GM19467 (cell line): ENCODE measurements around the gene F7.

Source experiments
- ATAC-seq: cut with Tn5 transposase; IDR thresholded peaks from one replicate; pipeline ENCODE4 v1.9.1; 2021; ENCODE audit warnings: mild to moderate bottlenecking, moderate library complexity; ENCODE audit not compliant: unreplicated experiment

Gene F7

GRCh38 chr13:113116206-113116800 lies 10.7 kb downstream of the F7 start:
- no peak for ATAC-seq

GRCh38 chr13:113116871-113117271 lies 11.3 kb downstream of the F7 start:
- ATAC-seq: no peak

DNA sequence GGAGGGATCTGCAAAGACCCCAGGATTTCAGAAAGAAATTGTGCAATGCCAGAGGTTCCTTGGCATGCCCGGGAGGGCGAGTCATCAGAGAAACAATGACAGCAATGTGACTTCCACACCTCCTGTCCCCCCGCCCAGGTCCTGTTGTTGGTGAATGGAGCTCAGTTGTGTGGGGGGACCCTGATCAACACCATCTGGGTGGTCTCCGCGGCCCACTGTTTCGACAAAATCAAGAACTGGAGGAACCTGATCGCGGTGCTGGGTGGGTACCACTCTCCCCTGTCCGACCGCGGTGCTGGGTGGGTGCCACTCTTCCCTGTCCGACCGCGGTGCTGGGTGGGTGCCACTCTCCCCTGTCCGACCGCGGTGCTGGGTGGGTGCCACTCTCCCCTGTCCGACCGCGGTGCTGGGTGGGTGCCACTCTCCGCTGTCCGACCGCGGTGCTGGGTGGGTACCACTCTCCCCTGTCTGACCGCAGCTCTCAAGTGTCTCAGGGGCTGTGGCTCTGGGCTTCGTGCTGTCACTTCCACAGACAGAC lies 11.8 kb downstream of the F7 start:
- ATAC-seq: no peak

GRCh38 chr13:113117911-113118260 lies 12.3 kb downstream of the F7 start:
- ATAC-seq: no peak

DNA sequence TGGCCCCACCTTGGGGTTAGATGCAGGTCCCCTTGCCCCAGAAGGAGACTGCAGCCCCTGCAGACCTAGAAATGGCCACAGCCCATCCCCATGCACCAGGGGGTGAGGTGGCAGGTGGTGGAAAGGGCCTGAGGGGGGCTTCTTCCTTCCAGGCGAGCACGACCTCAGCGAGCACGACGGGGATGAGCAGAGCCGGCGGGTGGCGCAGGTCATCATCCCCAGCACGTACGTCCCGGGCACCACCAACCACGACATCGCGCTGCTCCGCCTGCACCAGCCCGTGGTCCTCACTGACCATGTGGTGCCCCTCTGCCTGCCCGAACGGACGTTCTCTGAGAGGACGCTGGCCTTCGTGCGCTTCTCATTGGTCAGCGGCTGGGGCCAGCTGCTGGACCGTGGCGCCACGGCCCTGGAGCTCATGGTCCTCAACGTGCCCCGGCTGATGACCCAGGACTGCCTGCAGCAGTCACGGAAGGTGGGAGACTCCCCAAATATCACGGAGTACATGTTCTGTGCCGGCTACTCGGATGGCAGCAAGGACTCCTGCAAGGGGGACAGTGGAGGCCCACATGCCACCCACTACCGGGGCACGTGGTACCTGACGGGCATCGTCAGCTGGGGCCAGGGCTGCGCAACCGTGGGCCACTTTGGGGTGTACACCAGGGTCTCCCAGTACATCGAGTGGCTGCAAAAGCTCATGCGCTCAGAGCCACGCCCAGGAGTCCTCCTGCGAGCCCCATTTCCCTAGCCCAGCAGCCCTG lies 12.8 kb downstream of the F7 start:
- ATAC-seq: no peak

- no peak for ATAC-seq
Measured at GRCh38 chr13:113119166-113119821, 13.7 kb downstream of the F7 start.

DNA sequence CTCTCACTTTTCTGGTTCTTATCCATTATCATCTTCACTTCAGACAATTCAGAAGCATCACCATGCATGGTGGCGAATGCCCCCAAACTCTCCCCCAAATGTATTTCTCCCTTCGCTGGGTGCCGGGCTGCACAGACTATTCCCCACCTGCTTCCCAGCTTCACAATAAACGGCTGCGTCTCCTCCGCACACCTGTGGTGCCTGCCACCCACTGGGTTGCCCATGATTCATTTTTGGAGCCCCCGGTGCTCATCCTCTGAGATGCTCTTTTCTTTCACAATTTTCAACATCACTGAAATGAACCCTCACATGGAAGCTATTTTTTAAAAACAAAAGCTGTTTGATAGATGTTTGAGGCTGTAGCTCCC lies 14.2 kb downstream of the F7 start:
- no peak for ATAC-seq

- no peak for ATAC-seq
Measured at GRCh38 chr13:113120300-113121182, 14.9 kb downstream of the F7 start.

GRCh38 chr13:113121183-113121927 lies 15.8 kb downstream of the F7 start:
- no peak for ATAC-seq

- ATAC-seq: no peak
Measured at GRCh38 chr13:113121928-113122471, 16.4 kb downstream of the F7 start.

DNA sequence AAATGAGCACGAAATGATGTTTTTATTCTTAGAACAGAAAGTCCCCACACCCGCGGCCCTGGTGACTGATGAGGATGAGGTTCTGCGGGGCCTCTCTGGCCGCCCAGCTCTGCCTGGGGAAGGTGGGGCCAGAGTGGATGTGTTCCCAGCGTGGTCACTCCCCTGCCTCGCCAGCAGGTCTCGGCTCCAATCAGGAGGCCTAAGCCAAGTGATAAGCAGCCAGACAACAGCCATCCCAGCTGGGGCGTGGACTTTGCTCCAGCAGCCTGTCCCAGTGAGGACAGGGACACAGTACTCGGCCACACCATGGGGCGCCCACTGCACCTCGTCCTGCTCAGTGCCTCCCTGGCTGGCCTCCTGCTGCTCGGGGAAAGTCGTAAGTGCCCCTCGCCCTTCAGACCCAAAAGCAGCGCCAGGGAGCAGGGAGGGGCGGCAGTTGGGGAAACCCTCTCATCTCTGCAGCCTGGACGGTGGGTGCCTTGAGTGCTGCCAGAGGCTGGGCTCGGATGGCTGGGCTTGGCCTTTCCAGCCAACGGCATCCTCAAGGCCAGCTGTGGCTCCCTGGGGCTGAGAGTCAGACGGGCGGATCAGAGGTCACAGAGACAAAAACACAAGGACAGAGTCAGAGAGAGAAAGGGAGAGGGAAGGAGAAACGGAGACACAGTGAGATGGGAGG lies 17.1 kb downstream of the F7 start, which contains the start of gene F10:
Gene F10 (plus strand): TSS at position 250 of the 676 bp plus-strand sequence. CDS start 57 bp downstream, at position 307.
- ATAC-seq: no peak

GRCh38 chr13:113123226-113124201 lies 17.9 kb downstream of the F7 start:
- ATAC-seq: no peak

GRCh38 chr13:113124211-113124970 lies 18.8 kb downstream of the F7 start:
- no peak for ATAC-seq

DNA sequence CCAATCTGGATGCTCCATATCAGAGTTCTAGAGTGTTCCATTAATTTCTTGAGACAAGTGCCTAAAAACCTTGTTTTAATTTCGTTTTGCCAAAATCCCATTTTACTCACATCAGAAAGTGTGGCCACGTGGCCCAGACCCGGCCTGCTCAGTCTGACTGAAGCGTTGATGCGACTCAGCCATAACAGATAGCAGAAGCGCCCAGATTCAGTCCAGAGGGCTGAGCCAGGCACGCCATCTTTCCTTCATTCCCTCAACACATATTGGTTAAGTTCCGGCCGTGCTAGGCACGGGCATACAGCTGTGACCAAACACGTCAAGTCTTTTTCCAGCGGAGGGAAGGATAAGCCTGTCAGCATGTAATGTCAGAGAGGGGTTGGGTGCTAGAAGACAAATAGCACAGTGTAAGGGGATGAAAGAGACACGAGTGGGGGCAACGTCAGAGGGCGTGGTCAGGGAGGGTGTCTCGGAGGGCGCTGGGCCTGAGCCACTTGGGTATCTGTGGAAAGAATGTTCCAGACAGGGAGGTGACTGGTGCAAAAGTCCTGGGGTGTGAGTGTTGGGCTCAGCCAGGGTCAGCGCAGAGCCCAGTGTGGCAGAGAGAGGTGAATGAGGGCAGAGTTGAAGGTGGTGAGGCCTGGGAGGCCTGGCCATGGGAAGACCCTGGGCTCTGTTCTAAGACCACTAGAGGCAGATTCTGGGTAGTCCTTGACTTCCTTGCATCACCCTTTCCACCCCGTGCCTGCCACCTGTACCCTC lies 20.1 kb downstream of the F7 start:
- ATAC-seq: no peak

DNA sequence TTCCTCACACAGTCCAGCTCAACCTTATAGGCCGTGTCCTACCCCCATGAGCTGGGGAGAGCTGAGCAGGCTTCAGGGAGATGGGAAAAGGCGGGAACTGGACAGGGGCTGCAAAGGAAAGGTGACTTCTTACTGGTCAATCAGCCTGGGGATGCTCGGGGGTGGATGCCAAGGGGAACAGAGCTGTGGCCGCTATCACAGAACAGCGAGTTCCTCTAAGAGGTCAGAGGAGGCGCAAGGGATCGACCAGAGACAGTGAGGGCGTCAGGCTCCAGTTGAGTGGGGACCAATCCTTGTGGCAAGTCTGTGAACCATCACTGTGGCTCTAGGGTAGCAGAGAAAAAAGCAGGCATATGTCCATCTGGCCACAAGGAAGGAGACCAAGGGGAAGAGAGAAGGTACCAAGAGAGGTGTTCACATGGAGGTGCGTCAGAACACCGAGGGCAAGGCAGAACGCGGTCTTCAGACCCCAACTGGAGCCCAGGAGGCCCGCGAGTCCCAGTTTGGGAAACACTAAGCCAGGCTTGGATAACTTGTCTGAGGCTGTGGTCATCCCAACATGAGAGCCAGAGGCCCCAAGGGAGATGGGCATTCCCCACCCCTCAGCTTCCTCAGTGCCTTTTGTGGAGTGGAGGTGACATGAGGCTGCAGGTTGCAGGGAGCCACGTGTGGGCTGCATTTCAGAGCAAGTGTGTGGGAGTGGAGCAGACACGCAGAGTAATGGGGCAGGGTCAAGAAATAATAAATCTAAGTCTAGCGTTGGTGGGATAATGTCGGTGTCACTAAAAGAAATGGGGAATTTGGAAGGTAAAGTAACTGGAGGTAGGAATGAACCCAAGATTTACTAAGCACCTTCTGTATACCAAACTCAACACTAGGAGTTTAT lies 20.9 kb downstream of the F7 start:
- ATAC-seq: no peak

DNA sequence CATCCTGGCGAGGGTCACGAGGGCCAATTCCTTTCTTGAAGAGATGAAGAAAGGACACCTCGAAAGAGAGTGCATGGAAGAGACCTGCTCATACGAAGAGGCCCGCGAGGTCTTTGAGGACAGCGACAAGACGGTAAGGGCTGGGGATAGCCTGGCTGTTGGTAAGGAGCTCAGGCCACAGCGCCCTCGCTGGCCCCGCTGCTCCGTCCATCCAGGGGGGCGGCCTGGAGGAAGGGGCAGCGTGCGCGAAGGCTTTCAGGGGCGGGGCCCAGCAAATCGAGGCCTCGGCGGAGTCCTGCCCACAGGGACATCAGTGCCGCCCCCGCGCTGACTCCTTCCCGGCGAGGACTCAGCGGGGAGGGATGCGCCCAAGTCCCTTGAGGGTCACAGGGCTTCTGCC lies 23.9 kb downstream of the F7 start:
- ATAC-seq: no peak
